Tibial nerve (tissue), 4 donors: ENCODE measurements around the gene HIP1. TPM values are rescaled to one million over a fixed set of nuclear protein-coding genes. Genes with fewer than 3 reads are reported as not detected.
A peak's percentile ranks its signal among the peaks of the same experiment; 100 is the strongest.
"Not testable (repeated sequence)": the region's sequence is repeated elsewhere in the genome, so short reads cannot be mapped to it uniquely, and the experiment has no call there.

Experiments used
- DNase-seq, 2 donors: peaks; one replicate each; pipeline ENCODE4 v3.0.0-alpha.2; 2019; ENCODE audit warnings: low spot score in 2 of 2
- H3K27ac ChIP-seq, 4 donors: fragments of 200-600 bp; sonication (generic) in 3 of 4; one replicate each; pipeline ENCODE4 v1.5.1; 2017 to 2019; ENCODE audit warnings: mild to moderate bottlenecking in 1 of 4
- H3K27me3 ChIP-seq, 2 donors: fragments of 200-600 bp; sonication (generic) in 1 of 2; one replicate each; pipeline versions ENCODE4 v1.5.1 to v1.6.0; 2017 to 2019
- H3K36me3 ChIP-seq, 3 donors: fragments of 200-600 bp; sonication (generic); one replicate each; pipeline ENCODE4 v1.5.1; 2018 to 2019
- H3K4me1 ChIP-seq, 4 donors: fragments of 200-600 bp; sonication (generic) in 3 of 4; one replicate each; pipeline ENCODE4 v1.5.1; 2017 to 2019
- H3K4me3 ChIP-seq, 4 donors: fragments of 200-600 bp; sonication (generic) in 3 of 4; one replicate each; pipeline ENCODE4 v1.5.1; 2017 to 2019; ENCODE audit warnings: mild to moderate bottlenecking in 1 of 4, moderate library complexity in 1 of 4
- H3K9me3 ChIP-seq, 4 donors: fragments of 200-600 bp; sonication (generic) in 3 of 4; one replicate each; pipeline ENCODE4 v1.5.1; 2017 to 2019
- CTCF ChIP-seq, 5 experiments: fragments of 200-600 bp in 3 of 5; fragments of 450-650 bp in 2 of 5; sonication (generic) in 3 of 5; IDR thresholded peaks; one replicate each; pipeline ENCODE4 v1.5.1; 2016 to 2019; ENCODE audit warnings: antibody characterized with exemption in 5 of 5, mild to moderate bottlenecking in 3 of 5, moderate library complexity in 2 of 5
- EP300 ChIP-seq, 2 donors: sonication (generic); formaldehyde crosslinking; IDR thresholded peaks; one replicate each; pipeline ENCODE4 v1.6.1; 2017; ENCODE audit warnings: antibody characterized with exemption in 2 of 2, mild to moderate bottlenecking in 1 of 2
- POLR2A ChIP-seq, 2 donors: fragments of 450-650 bp; IDR thresholded peaks; one replicate each; pipeline ENCODE4 v1.6.1; 2017; ENCODE audit warnings: antibody characterized with exemption in 2 of 2, mild to moderate bottlenecking in 2 of 2, moderate library complexity in 2 of 2
- WGBS, 2 donors: methylation state at CpG; one replicate each; pipeline ENCODE4 v1.1.5; 2018; 5-methylcytosine and 5-hydroxymethylcytosine counted together
- total RNA-seq, 4 donors: library from RNA; depleted of rRNA; stranded (reverse); fragments of >200 nt; gene quantifications; one replicate each; pipeline ENCODE4 v1.1.0, GENCODE V29; 2016

The HIP1 gene
- total RNA-seq, 4 donors from 2014 or later, result 43.2 to 59.7 (median 49.8) TPM

DNA sequence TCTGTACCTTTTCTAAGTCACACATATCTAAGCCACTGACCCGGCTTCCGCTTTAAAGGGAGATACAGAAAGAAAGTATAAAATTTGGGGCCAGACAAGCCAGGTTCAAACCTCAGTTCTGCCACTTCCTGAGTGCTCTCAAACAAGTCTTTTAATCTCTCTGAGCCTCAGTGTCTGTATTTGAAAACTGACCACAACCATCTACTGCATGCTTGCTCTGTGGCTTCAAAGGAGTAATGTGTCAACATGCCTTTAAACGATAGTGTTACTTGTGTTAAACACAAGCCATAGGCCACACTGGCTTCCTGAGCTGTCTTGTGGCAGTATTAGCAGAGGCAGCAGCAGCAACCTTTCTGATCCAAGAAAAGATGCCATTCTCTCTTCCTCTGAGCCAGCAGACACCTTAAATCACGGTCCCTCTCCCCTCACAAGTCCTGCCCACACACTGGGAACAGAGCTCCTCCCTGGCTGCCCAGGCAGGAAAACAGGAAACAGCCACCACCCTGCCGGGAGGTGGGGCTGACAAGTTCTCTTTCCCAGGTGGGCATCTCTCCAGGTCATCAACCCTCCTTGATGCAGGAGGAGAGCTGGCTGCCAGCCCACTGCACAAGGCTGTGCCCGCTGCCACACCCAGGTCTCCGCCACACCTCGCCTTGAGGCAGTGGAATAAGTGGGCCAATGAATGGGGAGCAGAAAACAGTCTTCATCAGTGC lies 10.7 kb downstream of the HIP1 start:
- no peaks in the 10 kb centered on the region for H3K27me3 ChIP-seq
- peaks cover 0 to 3% (median 0%) of the 10 kb centered on the region in 3 donors for H3K36me3 ChIP-seq
- TF ChIP-seq POLR2A (IDR thresholded peaks at IDR 0.05), result no peak
- TF ChIP-seq EP300 (IDR thresholded peaks at IDR 0.05), result peak in 1 of 2 donors; percentile 18
- H3K27ac ChIP-seq, result peak overlapping the region in 3 of 4 donors; percentile 8 to 59 (median 40)
- H3K9me3 ChIP-seq, result no peaks in the 10 kb centered on the region
- peaks cover 0 to 44% (median 0%) of the 10 kb centered on the region in 4 donors for H3K4me1 ChIP-seq
- DNase-seq, result peak in 1 of 2 donors; percentile 41
- 45 to 72% methylated on average over 5 to 7 of the region's 8 CpGs for WGBS, 2 donors
- H3K4me3 ChIP-seq, result no peak overlapping the region

GRCh38 chr7:75727351-75727750 lies 11.4 kb downstream of the HIP1 start:
- not testable (repeated sequence) for DNase-seq, H3K36me3 ChIP-seq, H3K4me3 ChIP-seq, H3K9me3 ChIP-seq, H3K27me3 ChIP-seq
- H3K4me1 ChIP-seq, result peaks cover 0 to 44% (median 0%) of the 10 kb centered on the region in 4 donors
- 73 to 77% methylated on average over 6 of the region's 6 CpGs for WGBS, 2 donors
- H3K27ac ChIP-seq, result peak overlapping the region in 2 of 4 donors; percentile 40 to 59

- no peak overlapping the region for H3K27ac ChIP-seq
- H3K36me3 ChIP-seq, result no peaks in the 10 kb centered on the region
- DNase-seq, result no peak
- WGBS, 2 donors, result 80 to 82% methylated on average over 6 of the region's 6 CpGs
- no peaks in the 10 kb centered on the region for H3K27me3 ChIP-seq
- no peak overlapping the region for H3K4me3 ChIP-seq
- TF ChIP-seq EP300 (IDR thresholded peaks at IDR 0.05) (no peak), CTCF (IDR thresholded peaks at IDR 0.05) (no peak), POLR2A (IDR thresholded peaks at IDR 0.05) (no peak)
- H3K4me1 ChIP-seq, result peaks cover 0 to 45% (median 0%) of the 10 kb centered on the region in 4 donors
- H3K9me3 ChIP-seq, result no peaks in the 10 kb centered on the region
Observed at GRCh38 chr7:75725306-75725705, 13.4 kb downstream of the HIP1 start.

DNA sequence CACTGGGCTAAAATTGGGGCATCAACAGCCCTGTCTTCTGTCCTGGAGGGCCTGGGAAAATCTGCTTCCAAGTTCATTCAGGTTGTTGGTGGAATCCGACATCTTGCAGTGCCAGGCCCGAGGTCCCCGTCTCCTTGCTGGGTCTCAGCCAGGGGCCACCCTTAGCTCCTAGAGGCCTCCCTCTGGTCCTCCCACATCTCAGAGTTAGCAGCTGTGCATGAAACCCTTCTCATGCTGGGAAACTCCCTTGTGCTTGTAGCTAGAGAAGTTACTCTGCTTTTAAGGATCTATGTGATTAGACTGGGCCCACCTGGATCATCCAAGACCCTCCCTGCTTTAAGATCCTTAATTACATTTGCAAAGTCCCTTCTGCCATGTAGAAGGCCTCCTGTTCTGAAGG lies 15.3 kb downstream of the HIP1 start:
- H3K4me1 ChIP-seq, result peaks cover 0 to 36% (median 0%) of the 10 kb centered on the region in 4 donors
- DNase-seq, result no peak
- WGBS, 2 donors, result 69 to 77% methylated on average over 3 of the region's 3 CpGs
- no peak for TF ChIP-seq POLR2A (IDR thresholded peaks at IDR 0.05)
- TF ChIP-seq EP300 (IDR thresholded peaks at IDR 0.05), result no peak
- no peak overlapping the region for H3K27ac ChIP-seq
- H3K27me3 ChIP-seq, result no peaks in the 10 kb centered on the region
- H3K4me3 ChIP-seq, result no peak overlapping the region
- H3K36me3 ChIP-seq, result no peaks in the 10 kb centered on the region
- H3K9me3 ChIP-seq, result no peaks in the 10 kb centered on the region

DNA sequence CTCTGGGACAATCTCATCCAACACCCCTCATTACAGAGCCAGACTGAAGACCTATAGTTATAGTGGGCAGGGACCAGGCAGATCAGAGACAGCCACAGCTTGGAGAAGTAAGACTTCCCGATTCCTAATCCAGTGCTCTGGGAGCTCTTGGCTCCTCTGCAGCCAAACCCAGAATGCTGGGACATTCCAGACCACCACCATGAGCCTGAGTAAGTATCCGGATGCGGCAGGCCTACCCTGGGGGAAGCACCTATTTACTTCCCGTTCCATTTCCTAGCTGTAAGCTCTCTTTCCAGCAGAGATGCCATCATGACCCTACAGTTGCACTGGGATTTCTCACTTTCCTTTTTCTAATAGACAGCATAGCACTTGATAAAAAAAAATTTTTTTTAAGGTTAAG lies 16.4 kb downstream of the HIP1 start:
- Histone ChIP-seq H3K9me3 (no peaks in the 10 kb centered on the region), H3K27me3 (no peaks in the 10 kb centered on the region), H3K36me3 (no peaks in the 10 kb centered on the region), H3K27ac (peak overlapping the region in 1 of 4 donors; percentile 29), H3K4me1 (peaks cover 0 to 25% (median 0%) of the 10 kb centered on the region in 4 donors), H3K4me3 (no peak overlapping the region)
- WGBS, 2 donors, result 65% methylated on average over 4 of the region's 4 CpGs
- no peak for DNase-seq
- no peak for TF ChIP-seq EP300 (IDR thresholded peaks at IDR 0.05)
- TF ChIP-seq CTCF (IDR thresholded peaks at IDR 0.05), result no peak
- TF ChIP-seq POLR2A (IDR thresholded peaks at IDR 0.05), result no peak

DNA sequence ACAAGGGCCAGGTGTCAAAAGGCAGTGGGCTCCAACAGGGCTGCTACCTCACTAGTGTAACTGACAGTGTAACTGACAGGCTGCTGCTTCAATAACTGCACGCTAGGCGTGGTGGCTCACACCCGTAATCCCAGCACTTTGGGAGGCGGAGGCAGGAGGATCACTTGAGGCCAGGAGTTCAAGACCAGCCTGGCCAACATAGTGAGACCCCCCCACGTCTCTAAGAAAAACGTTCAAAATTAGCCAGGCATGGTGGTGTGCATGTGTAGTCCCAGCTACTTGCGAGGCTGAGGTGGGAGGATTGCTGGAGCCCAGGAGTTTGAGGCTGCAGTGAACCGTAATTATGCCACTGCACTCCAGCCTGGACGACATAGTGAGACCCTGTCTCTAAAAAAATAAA lies 16.8 kb downstream of the HIP1 start:
- 88 to 90% methylated on average over 9 of the region's 9 CpGs for WGBS, 2 donors
- H3K36me3 ChIP-seq, H3K4me3 ChIP-seq, DNase-seq, H3K27me3 ChIP-seq, H3K27ac ChIP-seq, H3K9me3 ChIP-seq: not testable (repeated sequence)
- H3K4me1 ChIP-seq, result peaks cover 0 to 20% (median 0%) of the 10 kb centered on the region in 4 donors

- WGBS, 2 donors, result 78 to 89% methylated on average over 2 of the region's 2 CpGs
- no peak for TF ChIP-seq CTCF (IDR thresholded peaks at IDR 0.05)
- TF ChIP-seq EP300 (IDR thresholded peaks at IDR 0.05), result no peak
- no peak for TF ChIP-seq POLR2A (IDR thresholded peaks at IDR 0.05)
- H3K27me3 ChIP-seq, result no peaks in the 10 kb centered on the region
- H3K27ac ChIP-seq, result no peak overlapping the region
- DNase-seq, result no peak
- H3K36me3 ChIP-seq, result peaks cover 0 to 3% (median 0%) of the 10 kb centered on the region in 3 donors
- H3K4me1 ChIP-seq, result peaks cover 0 to 18% (median 0%) of the 10 kb centered on the region in 4 donors
- H3K4me3 ChIP-seq, result no peak overlapping the region
- no peaks in the 10 kb centered on the region for H3K9me3 ChIP-seq
Observed at GRCh38 chr7:75721426-75721825, 17.3 kb downstream of the HIP1 start.
